ENCODE results near the gene HPSE2. TPM values are rescaled to one million over a fixed set of nuclear protein-coding genes. Genes with fewer than 3 reads are reported as not detected.

The HPSE2 gene
- polyA plus RNA-seq, 2 of the 4 experiments (the other 2 are of a cell fraction), result not detected

- no peak for TF ChIP-seq RAD21 (conservative IDR thresholded peaks at IDR 0.05 in 1 of 2, IDR thresholded peaks at IDR 0.05 in 1 of 2)
These were observed 808.6 kb downstream of the HPSE2 start (continued) for GRCh38 chr10:98427011-98427515.

GRCh38 chr10:98425511-98426352 lies 809.9 kb downstream of the HPSE2 start:
- CTCF ChIA-PET, result interaction anchor here (0.7 to 2.2 kb wide), 17 partner anchors 9 to 956 kb away, joined by 3 to 23 read pairs (median 5); no protein-coding TSS in a partner anchor
- POLR2A ChIA-PET, result interaction anchor here (0.9 kb wide), 1 partner anchor 11 kb away, joined by 4 read pairs; the partner anchor contains the start of gene PYROXD2
- ATAC-seq, result peak; percentile 80 to 92
- WGBS (ENCODE audit: missing lambda C conversion rate), result 71% methylated on average over 14 of the region's 21 CpGs
- no peak overlapping the region for H3K4me3 ChIP-seq
- no peak overlapping the region for H3K27ac ChIP-seq
- peak; percentile 64 for DNase-seq (ENCODE audit: low read depth in 1 of 2, low spot score in 1 of 2)
- H3K4me2 ChIP-seq, result no peak overlapping the region
- no peak for TF ChIP-seq PHF8 (IDR thresholded peaks at IDR 0.05; ENCODE audit: borderline replicate concordance, low read depth)
- TF ChIP-seq CTCF (IDR thresholded peaks at IDR 0.05), result peak; percentile 68
- TF ChIP-seq HES2 (IDR thresholded peaks at IDR 0.05), result no peak
- TF ChIP-seq HDAC2 (IDR thresholded peaks at IDR 0.05), result no peak
- no peak for TF ChIP-seq TFCP2L1 (CRISPR knock-in tag; IDR thresholded peaks at IDR 0.05)
- peak; percentile 50 for TF ChIP-seq SMC3 (IDR thresholded peaks at IDR 0.05)
- TF ChIP-seq RAD21 (conservative IDR thresholded peaks at IDR 0.05 in 1 of 2, IDR thresholded peaks at IDR 0.05 in 1 of 2), result peak; percentile 56 to 66
- H3K9me3 ChIP-seq, result no peaks in the 10 kb centered on the region
- H3K4me1 ChIP-seq, result no peaks in the 10 kb centered on the region
- FAIRE-seq, result peak; percentile 7

GRCh38 chr10:98424295-98425254 lies 811.1 kb downstream of the HPSE2 start:
- ChIA-PET POLR2A (no interaction called here), CTCF (interaction anchor here (0.7 to 2.7 kb wide), 20 partner anchors 9 to 957 kb away, joined by 3 to 23 read pairs (median 5); partner anchors contain the start of gene PYROXD2)
- 90% methylated on average over 15 of the region's 23 CpGs for WGBS (ENCODE audit: missing lambda C conversion rate)
- TF ChIP-seq CTCF (IDR thresholded peaks at IDR 0.05), result no peak
- Histone ChIP-seq H3K27ac (no peak overlapping the region), H3K4me2 (no peak overlapping the region), H3K4me3 (no peak overlapping the region), H3K4me1 (no peaks in the 10 kb centered on the region), H3K9me3 (no peaks in the 10 kb centered on the region)
- no peak for DNase-seq (ENCODE audit: low read depth in 1 of 2, low spot score in 1 of 2)
- FAIRE-seq, result no peak
- ATAC-seq, result no peak

- Histone ChIP-seq H3K4me1 (no peaks in the 10 kb centered on the region), H3K27ac (no peak overlapping the region), H3K4me3 (no peak overlapping the region), H3K9me3 (no peaks in the 10 kb centered on the region), H3K4me2 (no peak overlapping the region)
- CTCF ChIA-PET, result interaction anchor here (0.9 to 2.7 kb wide), 5 partner anchors 8 to 240 kb away, joined by 3 to 11 read pairs (median 4); partner anchors contain the start of gene PYROXD2
- TF ChIP-seq PBX3 (IDR thresholded peaks at IDR 0.05) (no peak), RAD21 (conservative IDR thresholded peaks at IDR 0.05 in 1 of 2, IDR thresholded peaks at IDR 0.05 in 1 of 2) (peak in 1 of 2 experiments; percentile 37; a peak in 2 of 5 replicates), MYC (IDR thresholded peaks at IDR 0.05; ENCODE audit: borderline replicate concordance, low read length) (no peak)
- peak in 1 of 2 experiments; percentile 31 for DNase-seq (ENCODE audit: low read depth in 1 of 2, low spot score in 1 of 2)
- ATAC-seq, result peak in 1 of 2 experiments; percentile 80; a peak in 3 of 6 replicates
- POLR2A ChIA-PET, result interaction anchor here (1.1 kb wide), 1 partner anchor 9 kb away, joined by 4 read pairs; the partner anchor contains the start of gene PYROXD2
- FAIRE-seq, result no peak
- WGBS (ENCODE audit: missing lambda C conversion rate), result 69% methylated on average over 6 of the region's 9 CpGs
These were observed 811.9 kb downstream of the HPSE2 start for GRCh38 chr10:98423691-98424120.

Data from A549 (cell line).